GM12878 (cell line): Measurements from ENCODE around the gene KCNK13. TPM values are rescaled to one million over a fixed set of nuclear protein-coding genes. Genes with fewer than 3 reads are reported as not detected.

ENCODE experiments used
- ATAC-seq: fragments of 200-7000 bp; cut with Tn5 transposase; 3 replicates; pipeline ENCODE4 v1.9.1; 2020; ENCODE audit warnings: mild to moderate bottlenecking, moderate library complexity
- BruUV-seq: library from RNA; stranded (reverse); fragments of 400-500 nt; replicated peaks from 2 replicates; lab custom pipeline; 2021; lab: Mats Ljungman, UMichigan
- CTCF ChIA-PET: fragments of 300-600 bp; sonication (Branson Sonifier 250); formaldehyde crosslinking; extraction: SDS; loops from one replicate; lab custom pipeline; 2021; ENCODE audit warnings: inconsistent platforms; lab: Yijun Ruan, JAX
- POLR2A ChIA-PET: fragments of 350-600 bp; formaldehyde crosslinking; extraction: SDS; loops from one replicate; lab custom pipeline; 2021; ENCODE audit warnings: inconsistent platforms; lab: Charles Lee
- RAD21 ChIA-PET: fragments of 300-600 bp; sonication (Branson Sonifier 250); formaldehyde crosslinking; loops from one replicate; lab custom pipeline; 2023; ENCODE audit warnings: antibody characterized with exemption; ENCODE audit not compliant: unreplicated experiment; lab: Charles Lee
- SMC1A ChIA-PET: fragments of 300-600 bp; sonication (Branson Sonifier 250); formaldehyde crosslinking; loops from one replicate; lab custom pipeline; 2023; ENCODE audit not compliant: unreplicated experiment, uncharacterized antibody; lab: Charles Lee
- DNase-seq: peaks from one replicate; pipeline ENCODE4 v3.0.0-alpha.2; 2011; ENCODE audit warnings: low read depth, low spot score
- FAIRE-seq: peaks from 3 replicates; lab custom pipeline; 2011; peaks lifted over from hg19 to GRCh38; lab: Jason Lieb, UNC
- H2AFZ ChIP-seq: 2 replicates; pipeline ENCODE4 v1.6.0; 2011; ENCODE audit warnings: low read depth, low read length, control low read depth; ENCODE audit not compliant: control insufficient read depth
- H3K27ac ChIP-seq: 2 replicates; pipeline ENCODE4 v1.5.1; 2011; ENCODE audit warnings: control low read depth; ENCODE audit not compliant: control insufficient read depth, insufficient read depth
- H3K27me3 ChIP-seq, 2 experiments: replicated peaks in 1 of 2; 2 replicates each; pipeline versions ENCODE4 v1.6.0 to v1.6.1; 2011; ENCODE audit warnings: low read length in 1 of 2; ENCODE audit not compliant: control insufficient read depth in 2 of 2, insufficient read depth in 2 of 2
- H3K36me3 ChIP-seq, 2 experiments: 2 replicates each; pipeline ENCODE4 v1.5.1; 2011; ENCODE audit warnings: low read length in 1 of 2; ENCODE audit not compliant: control insufficient read depth in 2 of 2, insufficient read depth in 2 of 2
- H3K4me1 ChIP-seq: 2 replicates; pipeline ENCODE4 v1.6.1; 2011; ENCODE audit warnings: mild to moderate bottlenecking, low read length, moderate library complexity, mixed read lengths; ENCODE audit not compliant: control insufficient read depth, insufficient read depth
- H3K4me2 ChIP-seq: 2 replicates; pipeline ENCODE4 v1.6.0; 2011; ENCODE audit warnings: control low read depth; ENCODE audit not compliant: control insufficient read depth, insufficient read depth
- H3K4me3 ChIP-seq: fragments of 200-600 bp; sonication (generic); 2 replicates; pipeline ENCODE4 v1.5.1; 2016
- H3K79me2 ChIP-seq: 2 replicates; pipeline ENCODE4 v1.6.0; 2011; ENCODE audit warnings: low read length; ENCODE audit not compliant: control insufficient read depth, insufficient read depth
- H3K9ac ChIP-seq: 2 replicates; pipeline ENCODE4 v1.8.0; 2011; ENCODE audit warnings: low read length, control low read depth, mixed read lengths; ENCODE audit not compliant: control insufficient read depth, insufficient read depth
- H3K9me3 ChIP-seq: replicated peaks from 3 replicates; pipeline ENCODE4 v1.5.1; 2011; ENCODE audit warnings: mild to moderate bottlenecking, low read length; ENCODE audit not compliant: control insufficient read depth, insufficient read depth
- H4K20me1 ChIP-seq: 2 replicates; pipeline ENCODE4 v1.6.0; 2011; ENCODE audit not compliant: control insufficient read depth, insufficient read depth
- BCL11A ChIP-seq: IDR thresholded peaks from 2 replicates; pipeline ENCODE4 v1.6.1; 2011; ENCODE audit warnings: low read depth, low read length
- CBX5 ChIP-seq: sonication (generic); IDR thresholded peaks from 2 replicates; pipeline ENCODE4 v1.6.1; 2016; ENCODE audit warnings: low read depth, moderate library complexity, mild to moderate bottlenecking, inconsistent platforms
- EED ChIP-seq: sonication (generic); IDR thresholded peaks from 2 replicates; pipeline ENCODE4 v1.6.1; 2016; ENCODE audit warnings: antibody characterized with exemption, low read depth
- JUNB ChIP-seq: IDR thresholded peaks from 2 replicates; pipeline ENCODE4 v1.6.1; 2016; ENCODE audit warnings: antibody characterized with exemption, mild to moderate bottlenecking
- MTA2 ChIP-seq: fragments of 450-650 bp; IDR thresholded peaks from 2 replicates; pipeline ENCODE4 v1.6.1; 2016; ENCODE audit warnings: low read depth, mild to moderate bottlenecking, moderate library complexity
- NFYB ChIP-seq: IDR thresholded peaks from 2 replicates; pipeline ENCODE4 v1.6.1; 2011; ENCODE audit warnings: low read depth, mild to moderate bottlenecking, low read length, improper control_type of control experiment, moderate library complexity; ENCODE audit not compliant: insufficient read depth
- RAD51 ChIP-seq: fragments of 450-650 bp; IDR thresholded peaks from 2 replicates; pipeline ENCODE4 v1.6.1; 2016; ENCODE audit warnings: moderate library complexity, mild to moderate bottlenecking, inconsistent platforms
- TCF3 ChIP-seq: IDR thresholded peaks from 2 replicates; pipeline ENCODE4 v1.6.1; 2012; ENCODE audit warnings: low read depth, mild to moderate bottlenecking, low read length, borderline replicate concordance; ENCODE audit not compliant: insufficient read depth
- YBX1 ChIP-seq: fragments of 450-650 bp; IDR thresholded peaks from 2 replicates; pipeline ENCODE4 v1.6.1; 2016; ENCODE audit warnings: antibody characterized with exemption
- ZNF217 ChIP-seq: fragments of 450-650 bp; IDR thresholded peaks from 2 replicates; pipeline ENCODE4 v1.6.1; 2017; ENCODE audit warnings: antibody characterized with exemption, mild to moderate bottlenecking
- WGBS: methylation state at CpG from one replicate; pipeline ENCODE4 v1.1.6; 2016; ENCODE audit warnings: low lambda C conversion rate; ENCODE audit not compliant: insufficient replicate concordance, insufficient coverage; ENCODE audit errors: missing lambda C conversion rate; 5-methylcytosine and 5-hydroxymethylcytosine counted together
- in situ Hi-C: fragments of 300-500 bp; cut with MboI; formaldehyde crosslinking; loops from 9 replicates; pipeline ENCODE4 v1.14.3; 2018; ENCODE audit warnings: mixed read lengths
- intact Hi-C: fragments of 100-400 bp; cut with micrococcal nuclease; formaldehyde crosslinking; loops from one replicate; pipeline ENCODE4 v1.14.2; 2022; ENCODE audit not compliant: unreplicated experiment
- polyA plus RNA-seq, 11 experiments: library from polyadenylated mRNA; depleted of rRNA in 4 of 11; unstranded in 6 of 11; stranded (reverse) in 5 of 11; fragments of >200 nt; fragmentation: Nextera tagmentation in 4 of 11; fragmentation: Illumina TruSeq in 1 of 11; extraction: Ambion mirVana in 4 of 11; extraction: Trizol in 1 of 11; gene quantifications; 1 replicate in 1 of 11; 2 replicates in 10 of 11; pipeline versions ENCODE4 v1.2.1 to v1.2.3, GENCODE V29; 2011 to 2016; ENCODE audit warnings: inconsistent platforms in 2 of 11, missing spikeins in 2 of 11, low read depth in 1 of 11
- total RNA-seq, 4 experiments: library from RNA; depleted of rRNA in 3 of 4; stranded (reverse); fragments of >200 nt in 3 of 4; fragmentation: Illumina TruSeq in 1 of 4; extraction: Trizol in 1 of 4; gene quantifications; 2 replicates each; pipeline versions ENCODE4 v1.2.1 to v1.2.3, GENCODE V29; 2013 to 2021
- TF ChIP-seq, protein P1 (sequence below): fragments of 450-650 bp; IDR thresholded peaks from 2 replicates; pipeline ENCODE4 v1.6.1; 2018; ENCODE audit warnings: borderline replicate concordance, mild to moderate bottlenecking; ENCODE audit not compliant: partially characterized antibody
- TF ChIP-seq, protein P2 (sequence below): fragments of 450-650 bp; IDR thresholded peaks from 2 replicates; pipeline ENCODE4 v1.6.1; 2017; ENCODE audit warnings: mild to moderate bottlenecking

Gene KCNK13
- total and polyA plus RNA-seq, 10 of the 15 experiments (the other 5 are each of a cell fraction or from before 2014, with no cell fraction given) = not detected

DNA sequence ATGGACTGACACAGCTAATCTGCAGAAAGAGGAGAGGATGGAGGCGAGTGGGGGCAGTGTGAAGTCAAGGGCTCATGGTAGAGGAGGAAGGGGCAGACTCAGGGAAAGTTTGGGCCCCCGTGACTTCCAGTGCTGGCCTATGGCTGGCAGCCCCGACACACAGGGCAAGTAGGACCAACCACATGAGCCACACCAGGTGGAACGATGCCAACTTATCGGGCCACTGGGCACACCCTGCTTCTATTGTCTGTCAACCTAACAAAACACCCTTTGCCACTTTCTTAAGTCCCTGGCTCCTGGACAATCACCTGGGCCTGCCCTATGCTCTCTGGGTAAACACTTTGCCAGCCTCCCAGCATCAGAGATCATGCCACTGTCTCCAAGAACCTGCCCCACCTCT lies 129.4 kb downstream of the KCNK13 start:
- ChIA-PET CTCF (no interaction called here), RAD21 (no interaction called here), SMC1A (interaction anchor here (0.6 kb wide), 1 partner anchor 1274 kb away, joined by 3 read pairs; no protein-coding TSS in a partner anchor), POLR2A (no interaction called here)
- Histone ChIP-seq H3K9me3 (no peaks in the 10 kb centered on the region), H3K4me1 (no peaks in the 10 kb centered on the region), H3K79me2 (no peaks in the 10 kb centered on the region), H3K27me3 (no peaks in the 10 kb centered on the region), H2AFZ (no peak overlapping the region), H4K20me1 (no peaks in the 10 kb centered on the region), H3K36me3 (no peaks in the 10 kb centered on the region), H3K9ac (no peak overlapping the region), H3K4me3 (no peak overlapping the region), H3K27ac (no peak overlapping the region), H3K4me2 (no peak overlapping the region)
- 36% methylated on average over 5 of the region's 5 CpGs for WGBS
- intact Hi-C loops = no loop called here
- FAIRE-seq = no peak
- in situ Hi-C loops = no loop called here
- TF ChIP-seq JUNB (no peak), EED (no peak), BCL11A (no peak), MTA2 (no peak), YBX1 (no peak), NFYB (no peak), CBX5 (no peak), ZNF217 (no peak), RAD51 (no peak), TCF3 (no peak)
- TF ChIP-seq, protein P1, sequence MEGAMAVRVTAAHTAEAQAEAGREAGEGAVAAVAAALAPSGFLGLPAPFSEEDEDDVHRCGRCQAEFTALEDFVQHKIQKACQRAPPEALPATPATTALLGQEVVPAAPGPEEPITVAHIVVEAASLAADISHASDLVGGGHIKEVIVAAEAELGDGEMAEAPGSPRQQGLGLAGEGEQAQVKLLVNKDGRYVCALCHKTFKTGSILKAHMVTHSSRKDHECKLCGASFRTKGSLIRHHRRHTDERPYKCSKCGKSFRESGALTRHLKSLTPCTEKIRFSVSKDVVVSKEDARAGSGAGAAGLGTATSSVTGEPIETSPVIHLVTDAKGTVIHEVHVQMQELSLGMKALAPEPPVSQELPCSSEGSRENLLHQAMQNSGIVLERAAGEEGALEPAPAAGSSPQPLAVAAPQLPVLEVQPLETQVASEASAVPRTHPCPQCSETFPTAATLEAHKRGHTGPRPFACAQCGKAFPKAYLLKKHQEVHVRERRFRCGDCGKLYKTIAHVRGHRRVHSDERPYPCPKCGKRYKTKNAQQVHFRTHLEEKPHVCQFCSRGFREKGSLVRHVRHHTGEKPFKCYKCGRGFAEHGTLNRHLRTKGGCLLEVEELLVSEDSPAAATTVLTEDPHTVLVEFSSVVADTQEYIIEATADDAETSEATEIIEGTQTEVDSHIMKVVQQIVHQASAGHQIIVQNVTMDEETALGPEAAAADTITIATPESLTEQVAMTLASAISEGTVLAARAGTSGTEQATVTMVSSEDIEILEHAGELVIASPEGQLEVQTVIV = no peak
- TF ChIP-seq, protein P2, sequence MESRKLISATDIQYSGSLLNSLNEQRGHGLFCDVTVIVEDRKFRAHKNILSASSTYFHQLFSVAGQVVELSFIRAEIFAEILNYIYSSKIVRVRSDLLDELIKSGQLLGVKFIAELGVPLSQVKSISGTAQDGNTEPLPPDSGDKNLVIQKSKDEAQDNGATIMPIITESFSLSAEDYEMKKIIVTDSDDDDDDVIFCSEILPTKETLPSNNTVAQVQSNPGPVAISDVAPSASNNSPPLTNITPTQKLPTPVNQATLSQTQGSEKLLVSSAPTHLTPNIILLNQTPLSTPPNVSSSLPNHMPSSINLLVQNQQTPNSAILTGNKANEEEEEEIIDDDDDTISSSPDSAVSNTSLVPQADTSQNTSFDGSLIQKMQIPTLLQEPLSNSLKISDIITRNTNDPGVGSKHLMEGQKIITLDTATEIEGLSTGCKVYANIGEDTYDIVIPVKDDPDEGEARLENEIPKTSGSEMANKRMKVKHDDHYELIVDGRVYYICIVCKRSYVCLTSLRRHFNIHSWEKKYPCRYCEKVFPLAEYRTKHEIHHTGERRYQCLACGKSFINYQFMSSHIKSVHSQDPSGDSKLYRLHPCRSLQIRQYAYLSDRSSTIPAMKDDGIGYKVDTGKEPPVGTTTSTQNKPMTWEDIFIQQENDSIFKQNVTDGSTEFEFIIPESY = no peak
- no peak for DNase-seq
- ATAC-seq = no peak
- no TSS peak for BruUV-seq
